Caco-2 (cell line): ENCODE results near the gene FOXP1. TPM values are rescaled to one million over a fixed set of nuclear protein-coding genes. Genes with fewer than 3 reads are reported as not detected.

Experiments used
- BruUV-seq: library from RNA; stranded (reverse); fragments of 400-500 nt; replicated peaks from 2 replicates; lab custom pipeline; 2021; lab: Mats Ljungman, UMichigan
- CTCF ChIA-PET: fragments of 300-600 bp; sonication (Branson Sonifier 250); formaldehyde crosslinking; loops from one replicate; lab custom pipeline; 2022; ENCODE audit warnings: antibody characterized with exemption; lab: Charles Lee
- POLR2A ChIA-PET: fragments of 300-600 bp; sonication (Branson Sonifier 250); formaldehyde crosslinking; loops from one replicate; lab custom pipeline; 2022; ENCODE audit warnings: antibody characterized with exemption; lab: Charles Lee
- DNase-seq, 2 experiments: peaks; one replicate each; pipeline versions ENCODE4 v3.0.0 to v3.0.0-alpha.2; 2020 to 2022
- H3K27me3 ChIP-seq: replicated peaks from 2 replicates; pipeline ENCODE4 v1.6.0; 2011; ENCODE audit warnings: low read length; ENCODE audit not compliant: control insufficient read depth, insufficient read depth
- H3K36me3 ChIP-seq: 2 replicates; pipeline ENCODE4 v1.5.1; 2011; ENCODE audit warnings: low read length; ENCODE audit not compliant: control insufficient read depth, insufficient read depth
- H3K4me1 ChIP-seq: fragments of 250-450 bp; sonication (Bioruptor Pico); 2 replicates; pipeline ENCODE4 v1.5.1; 2020; ENCODE audit warnings: mild to moderate bottlenecking
- H3K4me3 ChIP-seq: 2 replicates; pipeline ENCODE4 v1.5.1; 2011; ENCODE audit warnings: low read depth, mild to moderate bottlenecking, control low read depth, low read length
- H3K9me3 ChIP-seq: fragments of 250-450 bp; sonication (Bioruptor Pico); 2 replicates; pipeline ENCODE4 v1.5.1; 2020; ENCODE audit warnings: mild to moderate bottlenecking, moderate library complexity
- H3K27ac Mint-ChIP-seq: one replicate; pipeline ENCODE4 v1.8.0; 2022; ENCODE audit warnings: mixed read lengths; ENCODE audit not compliant: unreplicated experiment
- H3K27me3 Mint-ChIP-seq: one replicate; pipeline ENCODE4 v1.8.0; 2022; ENCODE audit warnings: mixed read lengths; ENCODE audit not compliant: insufficient read depth, unreplicated experiment
- H3K36me3 Mint-ChIP-seq: one replicate; pipeline ENCODE4 v1.8.0; 2022; ENCODE audit warnings: mild to moderate bottlenecking, mixed read lengths; ENCODE audit not compliant: insufficient read depth, unreplicated experiment
- H3K4me1 Mint-ChIP-seq: one replicate; pipeline ENCODE4 v1.8.0; 2022; ENCODE audit warnings: low read depth, mixed read lengths; ENCODE audit not compliant: unreplicated experiment
- H3K4me3 Mint-ChIP-seq: one replicate; pipeline ENCODE4 v1.8.0; 2022; ENCODE audit warnings: mild to moderate bottlenecking, moderate library complexity, mixed read lengths; ENCODE audit not compliant: unreplicated experiment
- H3K9me3 Mint-ChIP-seq: one replicate; pipeline ENCODE4 v1.8.0; 2022; ENCODE audit warnings: mixed read lengths; ENCODE audit not compliant: unreplicated experiment
- CTCF ChIP-seq, 2 experiments: fragments of 200-600 bp in 1 of 2; IDR thresholded peaks; 1 replicate in 1 of 2; 2 replicates in 1 of 2; pipeline versions ENCODE4 v1.5.1 to v1.8.0; 2011 to 2022; ENCODE audit warnings: antibody characterized with exemption in 1 of 2, control low read depth in 1 of 2, inconsistent platforms in 1 of 2, low read depth in 1 of 2, low read length in 1 of 2, mild to moderate bottlenecking in 1 of 2, moderate library complexity in 1 of 2; ENCODE audit not compliant: insufficient read depth in 1 of 2, severe bottlenecking in 1 of 2, unreplicated experiment in 1 of 2
- intact Hi-C: fragments of 100-400 bp; cut with micrococcal nuclease; formaldehyde crosslinking; loops from one replicate; pipeline ENCODE4 v1.10.0; 2022; ENCODE audit not compliant: unreplicated experiment
- total RNA-seq: library from RNA; stranded (reverse); gene quantifications from 2 replicates; pipeline ENCODE4 v1.2.3, GENCODE V29; 2022

Gene FOXP1
- total RNA-seq, 1 experiment from 2014 or later: 131 TPM

- Histone ChIP-seq H3K36me3 (no peaks in the 10 kb centered on the region), H3K4me1 (no peaks in the 10 kb centered on the region), H3K9me3 (no peaks in the 10 kb centered on the region), H3K27me3 (no peaks in the 10 kb centered on the region), H3K4me3 (no peak overlapping the region)
- H3K27ac Mint-ChIP-seq: no peak overlapping the region
- BruUV-seq: no TSS peak
- intact Hi-C loops: no loop called here
- no peak overlapping the region for H3K4me3 Mint-ChIP-seq
- ChIA-PET CTCF (no interaction called here), POLR2A (no interaction called here)
- no peaks in the 10 kb centered on the region for H3K36me3 Mint-ChIP-seq
- no peaks in the 10 kb centered on the region for H3K4me1 Mint-ChIP-seq
- no peak for DNase-seq
- no peak for TF ChIP-seq CTCF (IDR thresholded peaks at IDR 0.05; ENCODE audit: insufficient read depth in 1 of 2, low read depth in 1 of 2, low read length in 1 of 2, severe bottlenecking in 1 of 2, unreplicated experiment in 1 of 2)
- no peaks in the 10 kb centered on the region for H3K9me3 Mint-ChIP-seq
- peaks cover 12% of the 10 kb centered on the region for H3K27me3 Mint-ChIP-seq
Observed at GRCh38 chr3:70919661-70920060, 663.9 kb downstream of the FOXP1 start.

GRCh38 chr3:70919091-70919490 is 664.4 kb downstream of the FOXP1 start:
- no peaks in the 10 kb centered on the region for H3K27me3 ChIP-seq
- BruUV-seq: no TSS peak
- POLR2A ChIA-PET: no interaction called here
- no peaks in the 10 kb centered on the region for H3K9me3 ChIP-seq
- no peak overlapping the region for H3K27ac Mint-ChIP-seq
- no peak overlapping the region for H3K4me3 Mint-ChIP-seq
- intact Hi-C loops: no loop called here
- no peaks in the 10 kb centered on the region for H3K4me1 ChIP-seq
- no peaks in the 10 kb centered on the region for H3K36me3 Mint-ChIP-seq
- CTCF ChIA-PET: no interaction called here
- H3K4me1 Mint-ChIP-seq: no peaks in the 10 kb centered on the region
- no peak for TF ChIP-seq CTCF (IDR thresholded peaks at IDR 0.05; ENCODE audit: insufficient read depth in 1 of 2, low read depth in 1 of 2, low read length in 1 of 2, severe bottlenecking in 1 of 2, unreplicated experiment in 1 of 2)
- H3K27me3 Mint-ChIP-seq: peaks cover 12% of the 10 kb centered on the region
- no peaks in the 10 kb centered on the region for H3K9me3 Mint-ChIP-seq
- no peaks in the 10 kb centered on the region for H3K36me3 ChIP-seq
- DNase-seq: no peak
- no peak overlapping the region for H3K4me3 ChIP-seq

- Mint-ChIP-seq H3K4me3 (no peak overlapping the region), H3K9me3 (no peaks in the 10 kb centered on the region), H3K27me3 (peaks cover 12% of the 10 kb centered on the region), H3K4me1 (no peaks in the 10 kb centered on the region), H3K36me3 (no peaks in the 10 kb centered on the region), H3K27ac (no peak overlapping the region)
- ChIA-PET CTCF (no interaction called here), POLR2A (no interaction called here)
- no peaks in the 10 kb centered on the region for H3K36me3 ChIP-seq
- no peaks in the 10 kb centered on the region for H3K4me1 ChIP-seq
- no peaks in the 10 kb centered on the region for H3K9me3 ChIP-seq
- no TSS peak for BruUV-seq
- no peaks in the 10 kb centered on the region for H3K27me3 ChIP-seq
- intact Hi-C loops: no loop called here
- no peak for TF ChIP-seq CTCF (IDR thresholded peaks at IDR 0.05; ENCODE audit: insufficient read depth in 1 of 2, low read depth in 1 of 2, low read length in 1 of 2, severe bottlenecking in 1 of 2, unreplicated experiment in 1 of 2)
- no peak for DNase-seq
- H3K4me3 ChIP-seq: no peak overlapping the region
Observed at GRCh38 chr3:70916375-70917055, 667.0 kb downstream of the FOXP1 start.
